ENCODE data around the gene SMAD3. TPM values are rescaled to one million over a fixed set of nuclear protein-coding genes. Genes with fewer than 3 reads are reported as not detected.

Gene SMAD3
- total and polyA plus RNA-seq, 10 of the 15 experiments (the other 5 are each of a cell fraction or from before 2014, with no cell fraction given), result 5.6 to 43.2 (median 16.0) TPM

DNA sequence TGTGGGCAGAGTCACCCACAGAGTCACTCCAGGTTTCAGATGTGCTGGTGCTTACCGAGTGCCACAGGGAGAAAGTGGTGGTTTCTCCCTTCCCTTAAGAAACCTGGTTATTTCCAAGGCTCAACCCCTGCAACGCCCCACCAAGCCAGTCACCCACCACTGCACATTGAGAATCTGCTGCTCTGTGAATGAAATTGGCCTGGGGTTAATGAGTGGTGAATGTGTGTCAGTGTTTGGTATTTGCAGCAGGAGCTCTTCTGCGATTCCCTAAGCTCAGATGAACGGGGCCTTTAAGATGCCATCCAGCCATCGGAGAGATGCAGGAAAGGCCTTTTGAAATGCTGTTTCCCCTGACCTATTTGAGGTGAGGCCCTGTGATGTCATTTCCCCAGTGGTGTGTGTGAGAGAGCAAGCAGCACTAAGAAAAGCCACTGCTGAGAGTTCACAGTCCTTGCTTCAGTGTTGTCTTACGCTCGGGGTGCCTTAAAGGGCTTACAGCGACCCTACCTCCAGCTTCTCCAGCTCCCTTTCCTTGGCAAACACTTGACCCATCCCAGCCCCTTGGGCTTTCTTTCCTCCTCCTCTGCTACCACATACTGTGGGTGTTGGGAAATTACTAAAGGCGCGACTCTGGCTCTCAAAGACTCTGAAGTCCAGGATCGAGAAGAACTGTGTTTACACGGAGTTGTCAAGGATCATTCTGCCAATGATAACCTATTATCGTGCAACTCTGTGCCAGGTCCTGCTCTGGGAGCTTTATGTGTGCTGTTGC lies 68.9 kb downstream of the SMAD3 start (continued):
- TF ChIP-seq, protein P1, sequence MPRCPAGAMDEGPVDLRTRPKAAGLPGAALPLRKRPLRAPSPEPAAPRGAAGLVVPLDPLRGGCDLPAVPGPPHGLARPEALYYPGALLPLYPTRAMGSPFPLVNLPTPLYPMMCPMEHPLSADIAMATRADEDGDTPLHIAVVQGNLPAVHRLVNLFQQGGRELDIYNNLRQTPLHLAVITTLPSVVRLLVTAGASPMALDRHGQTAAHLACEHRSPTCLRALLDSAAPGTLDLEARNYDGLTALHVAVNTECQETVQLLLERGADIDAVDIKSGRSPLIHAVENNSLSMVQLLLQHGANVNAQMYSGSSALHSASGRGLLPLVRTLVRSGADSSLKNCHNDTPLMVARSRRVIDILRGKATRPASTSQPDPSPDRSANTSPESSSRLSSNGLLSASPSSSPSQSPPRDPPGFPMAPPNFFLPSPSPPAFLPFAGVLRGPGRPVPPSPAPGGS (IDR thresholded peaks at IDR 0.05; ENCODE audit: borderline replicate concordance, insufficient read depth, low read depth, low read length, poor library complexity, severe bottlenecking), result no peak
- TF ChIP-seq, protein P2, sequence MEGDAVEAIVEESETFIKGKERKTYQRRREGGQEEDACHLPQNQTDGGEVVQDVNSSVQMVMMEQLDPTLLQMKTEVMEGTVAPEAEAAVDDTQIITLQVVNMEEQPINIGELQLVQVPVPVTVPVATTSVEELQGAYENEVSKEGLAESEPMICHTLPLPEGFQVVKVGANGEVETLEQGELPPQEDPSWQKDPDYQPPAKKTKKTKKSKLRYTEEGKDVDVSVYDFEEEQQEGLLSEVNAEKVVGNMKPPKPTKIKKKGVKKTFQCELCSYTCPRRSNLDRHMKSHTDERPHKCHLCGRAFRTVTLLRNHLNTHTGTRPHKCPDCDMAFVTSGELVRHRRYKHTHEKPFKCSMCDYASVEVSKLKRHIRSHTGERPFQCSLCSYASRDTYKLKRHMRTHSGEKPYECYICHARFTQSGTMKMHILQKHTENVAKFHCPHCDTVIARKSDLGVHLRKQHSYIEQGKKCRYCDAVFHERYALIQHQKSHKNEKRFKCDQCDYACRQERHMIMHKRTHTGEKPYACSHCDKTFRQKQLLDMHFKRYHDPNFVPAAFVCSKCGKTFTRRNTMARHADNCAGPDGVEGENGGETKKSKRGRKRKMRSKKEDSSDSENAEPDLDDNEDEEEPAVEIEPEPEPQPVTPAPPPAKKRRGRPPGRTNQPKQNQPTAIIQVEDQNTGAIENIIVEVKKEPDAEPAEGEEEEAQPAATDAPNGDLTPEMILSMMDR (IDR thresholded peaks at IDR 0.05 in 2 of 3, conservative IDR thresholded peaks at IDR 0.05 in 1 of 3; ENCODE audit: control insufficient read depth in 2 of 3, extremely low read depth in 1 of 3, insufficient read depth in 1 of 3, low read depth in 3 of 3, low read length in 3 of 3), result no peak
- TF ChIP-seq KDM1A (IDR thresholded peaks at IDR 0.05; ENCODE audit: borderline replicate concordance) (no peak), DPF2 (IDR thresholded peaks at IDR 0.05) (peak; percentile 73), TBL1XR1 (IDR thresholded peaks at IDR 0.05; ENCODE audit: low read depth, low read length) (0 out of 2 replicates have a peak, but pooled peaks have one; percentile 22), POU2F2 (IDR thresholded peaks at IDR 0.05; ENCODE audit: borderline replicate concordance, low read depth, low read length) (no peak), HDAC2 (IDR thresholded peaks at IDR 0.05) (no peak), RUNX3 (IDR thresholded peaks at IDR 0.05; ENCODE audit: low read length) (peak; percentile 81), SUZ12 (IDR thresholded peaks at IDR 0.05; ENCODE audit: unreplicated experiment) (no peak), ZBED1 (IDR thresholded peaks at IDR 0.05; ENCODE audit: borderline replicate concordance) (peak; percentile 54; the same call in 1 of the 2 replicates), SIN3A (IDR thresholded peaks at IDR 0.05; ENCODE audit: low read depth, low read length) (no peak), CBFB (IDR thresholded peaks at IDR 0.05; ENCODE audit: low read depth) (peak; percentile 57), JUND (IDR thresholded peaks at IDR 0.05; ENCODE audit: low read depth, low read length) (no peak), NR2C2 (IDR thresholded peaks at IDR 0.05; ENCODE audit: borderline replicate concordance, control insufficient read depth, insufficient read length, low read depth) (no peak), POLR2A (IDR thresholded peaks at IDR 0.05; ENCODE audit: low read depth, low read length) (peak; percentile 71), NR2C1 (IDR thresholded peaks at IDR 0.05) (no peak), NFYB (IDR thresholded peaks at IDR 0.05; ENCODE audit: insufficient read depth, low read depth, low read length) (no peak), RAD51 (IDR thresholded peaks at IDR 0.05) (no peak), STAT3 (IDR thresholded peaks at IDR 0.05; ENCODE audit: low read depth, low read length) (no peak)
- TF ChIP-seq, protein P3, sequence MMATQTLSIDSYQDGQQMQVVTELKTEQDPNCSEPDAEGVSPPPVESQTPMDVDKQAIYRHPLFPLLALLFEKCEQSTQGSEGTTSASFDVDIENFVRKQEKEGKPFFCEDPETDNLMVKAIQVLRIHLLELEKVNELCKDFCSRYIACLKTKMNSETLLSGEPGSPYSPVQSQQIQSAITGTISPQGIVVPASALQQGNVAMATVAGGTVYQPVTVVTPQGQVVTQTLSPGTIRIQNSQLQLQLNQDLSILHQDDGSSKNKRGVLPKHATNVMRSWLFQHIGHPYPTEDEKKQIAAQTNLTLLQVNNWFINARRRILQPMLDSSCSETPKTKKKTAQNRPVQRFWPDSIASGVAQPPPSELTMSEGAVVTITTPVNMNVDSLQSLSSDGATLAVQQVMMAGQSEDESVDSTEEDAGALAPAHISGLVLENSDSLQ (IDR thresholded peaks at IDR 0.05), result no peak
- TF ChIP-seq, protein P4, sequence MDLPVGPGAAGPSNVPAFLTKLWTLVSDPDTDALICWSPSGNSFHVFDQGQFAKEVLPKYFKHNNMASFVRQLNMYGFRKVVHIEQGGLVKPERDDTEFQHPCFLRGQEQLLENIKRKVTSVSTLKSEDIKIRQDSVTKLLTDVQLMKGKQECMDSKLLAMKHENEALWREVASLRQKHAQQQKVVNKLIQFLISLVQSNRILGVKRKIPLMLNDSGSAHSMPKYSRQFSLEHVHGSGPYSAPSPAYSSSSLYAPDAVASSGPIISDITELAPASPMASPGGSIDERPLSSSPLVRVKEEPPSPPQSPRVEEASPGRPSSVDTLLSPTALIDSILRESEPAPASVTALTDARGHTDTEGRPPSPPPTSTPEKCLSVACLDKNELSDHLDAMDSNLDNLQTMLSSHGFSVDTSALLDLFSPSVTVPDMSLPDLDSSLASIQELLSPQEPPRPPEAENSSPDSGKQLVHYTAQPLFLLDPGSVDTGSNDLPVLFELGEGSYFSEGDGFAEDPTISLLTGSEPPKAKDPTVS (IDR thresholded peaks at IDR 0.05; ENCODE audit: low read depth, low read length), result no peak
- TF ChIP-seq, protein P5, sequence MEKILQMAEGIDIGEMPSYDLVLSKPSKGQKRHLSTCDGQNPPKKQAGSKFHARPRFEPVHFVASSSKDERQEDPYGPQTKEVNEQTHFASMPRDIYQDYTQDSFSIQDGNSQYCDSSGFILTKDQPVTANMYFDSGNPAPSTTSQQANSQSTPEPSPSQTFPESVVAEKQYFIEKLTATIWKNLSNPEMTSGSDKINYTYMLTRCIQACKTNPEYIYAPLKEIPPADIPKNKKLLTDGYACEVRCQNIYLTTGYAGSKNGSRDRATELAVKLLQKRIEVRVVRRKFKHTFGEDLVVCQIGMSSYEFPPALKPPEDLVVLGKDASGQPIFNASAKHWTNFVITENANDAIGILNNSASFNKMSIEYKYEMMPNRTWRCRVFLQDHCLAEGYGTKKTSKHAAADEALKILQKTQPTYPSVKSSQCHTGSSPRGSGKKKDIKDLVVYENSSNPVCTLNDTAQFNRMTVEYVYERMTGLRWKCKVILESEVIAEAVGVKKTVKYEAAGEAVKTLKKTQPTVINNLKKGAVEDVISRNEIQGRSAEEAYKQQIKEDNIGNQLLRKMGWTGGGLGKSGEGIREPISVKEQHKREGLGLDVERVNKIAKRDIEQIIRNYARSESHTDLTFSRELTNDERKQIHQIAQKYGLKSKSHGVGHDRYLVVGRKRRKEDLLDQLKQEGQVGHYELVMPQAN (conservative IDR thresholded peaks at IDR 0.05), result no peak
